T-helper 1 cell (primary cell): Measurements from ENCODE around the gene ACER2.
A peak's percentile ranks its signal among the peaks of the same experiment; 100 is the strongest.
"Not testable (repeated sequence)": the region's sequence is repeated elsewhere in the genome, so short reads cannot be mapped to it uniquely, and the experiment has no call there.

Source experiments
- DNase-seq, 5 donors: peaks; one replicate each; pipeline ENCODE4 v3.0.0-alpha.2; 2012 to 2020
- total RNA-seq, 4 donors: gene quantifications; one replicate each; lab custom pipeline; 2026; lab: John Stamatoyannopoulos, UW

The ACER2 gene
- total RNA-seq: 3.6 to 5.8 (median 4.9) reads per million in 4 donors

DNA sequence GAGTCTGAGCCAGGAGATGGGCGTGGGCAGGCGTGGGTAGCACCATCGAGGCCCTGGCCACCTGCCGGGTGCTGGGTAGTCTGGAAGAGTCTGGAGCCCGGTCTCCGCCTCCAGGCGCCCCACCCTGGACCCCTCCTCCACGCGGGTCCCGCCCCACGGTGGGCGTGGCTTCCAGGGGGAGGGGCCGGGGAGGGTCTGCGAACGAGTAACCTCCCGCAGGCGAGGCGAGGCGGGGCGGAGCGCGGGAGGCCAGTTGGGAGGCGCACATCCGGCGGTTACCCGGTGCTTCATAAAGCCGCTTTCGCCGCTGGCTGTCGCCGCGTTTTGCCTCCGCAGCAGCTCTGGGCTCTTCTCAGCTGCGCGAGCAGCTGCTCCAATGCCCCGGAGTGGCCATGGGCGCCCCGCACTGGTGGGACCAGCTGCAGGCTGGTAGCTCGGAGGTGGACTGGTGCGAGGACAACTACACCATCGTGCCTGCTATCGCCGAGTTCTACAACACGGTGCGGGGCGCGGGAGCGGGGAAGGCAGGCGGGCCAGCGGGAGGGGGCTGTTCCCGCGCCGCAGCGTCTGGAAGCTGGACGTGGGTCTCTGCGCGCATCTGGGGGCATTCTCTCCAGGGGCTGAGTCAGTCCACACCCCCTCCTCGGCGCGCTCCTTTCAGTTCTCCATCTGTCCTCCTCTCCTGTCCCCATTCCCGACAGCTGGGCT, at the start of gene ACER2:
TSS of gene ACER2 (plus strand) at position 317 of the 708 bp plus-strand sequence. CDS start at position 393, 76 bp downstream.
- DNase-seq: peak; percentile 90 to 95 (median 90)

DNA sequence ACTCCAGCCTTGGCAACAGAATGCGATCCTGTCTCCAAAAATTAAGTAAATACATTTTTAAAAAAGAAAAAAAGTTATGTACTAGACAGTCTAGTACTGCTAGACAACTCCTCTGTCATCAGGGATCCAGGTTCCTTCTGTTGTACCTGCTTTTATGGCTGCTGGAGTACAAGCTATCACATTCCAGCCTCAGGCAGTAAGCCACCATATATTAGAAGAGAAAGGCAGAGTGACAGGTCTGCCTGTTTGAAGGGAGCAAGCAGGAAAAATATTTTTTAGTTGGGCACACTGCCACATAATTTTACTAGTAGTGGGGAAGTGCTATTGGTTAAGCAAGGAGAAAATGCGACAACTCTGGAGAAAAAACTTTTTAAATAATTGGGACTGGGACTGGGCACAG, 39.7 kb upstream of the ACER2 start:
- no peak for DNase-seq

DNA sequence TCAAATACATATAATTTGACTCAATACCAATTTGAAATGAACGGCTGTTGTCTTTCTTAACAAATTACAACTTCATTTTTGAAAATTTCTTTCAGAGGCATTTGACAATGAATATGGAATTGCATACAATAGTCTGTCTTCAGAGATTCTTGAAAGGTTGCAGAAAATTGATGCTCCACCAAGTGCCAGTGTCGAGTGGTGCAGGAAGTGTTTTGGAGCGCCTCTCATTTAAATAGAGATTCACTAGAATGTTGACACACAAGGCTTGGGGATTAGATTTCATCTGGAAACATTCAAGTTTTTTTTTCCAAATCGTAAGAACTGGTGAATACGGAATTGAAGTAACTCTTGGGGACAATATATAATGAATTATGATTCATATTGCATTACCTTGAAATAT, 36.9 kb upstream of the ACER2 start:
- DNase-seq: no peak

DNA sequence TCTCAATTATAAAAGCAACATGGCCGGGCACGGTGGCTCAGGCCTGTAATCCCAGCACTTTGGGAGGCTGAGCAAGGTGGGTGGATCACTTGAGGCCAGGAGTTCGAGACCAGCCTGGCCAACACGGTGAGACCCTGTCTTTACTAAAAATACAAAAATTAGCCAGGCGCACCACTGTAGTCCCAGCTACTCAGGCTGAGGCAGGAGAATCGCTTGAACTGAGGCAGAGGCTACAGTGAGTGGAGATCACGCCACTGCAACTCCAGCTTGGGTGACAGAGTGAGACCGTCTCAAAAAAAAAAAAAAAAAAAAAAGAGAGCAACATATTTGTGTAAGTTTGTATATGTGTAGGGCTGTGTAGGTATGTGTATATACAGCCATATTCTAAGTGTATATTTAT, 36.2 kb upstream of the ACER2 start:
- no peak for DNase-seq

DNA sequence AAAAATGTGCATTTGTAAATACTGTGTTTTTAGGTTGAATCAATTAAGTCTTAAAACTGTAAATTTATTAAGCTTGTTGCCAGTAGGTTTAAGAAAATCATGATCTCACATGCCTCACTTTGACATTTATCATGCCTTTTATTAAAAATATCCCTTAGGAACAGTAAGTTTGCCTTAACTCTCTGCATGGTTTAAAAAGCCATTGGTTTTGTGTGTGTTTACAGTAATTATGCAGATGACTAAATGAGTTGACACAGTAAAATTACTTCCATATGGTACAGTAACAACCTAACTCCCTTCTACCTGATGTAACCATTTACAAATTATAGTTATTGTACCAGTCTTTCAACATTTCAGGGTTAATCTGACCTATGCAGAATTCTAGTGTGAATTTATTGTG, 35.3 kb upstream of the ACER2 start:
- DNase-seq: no peak

DNA sequence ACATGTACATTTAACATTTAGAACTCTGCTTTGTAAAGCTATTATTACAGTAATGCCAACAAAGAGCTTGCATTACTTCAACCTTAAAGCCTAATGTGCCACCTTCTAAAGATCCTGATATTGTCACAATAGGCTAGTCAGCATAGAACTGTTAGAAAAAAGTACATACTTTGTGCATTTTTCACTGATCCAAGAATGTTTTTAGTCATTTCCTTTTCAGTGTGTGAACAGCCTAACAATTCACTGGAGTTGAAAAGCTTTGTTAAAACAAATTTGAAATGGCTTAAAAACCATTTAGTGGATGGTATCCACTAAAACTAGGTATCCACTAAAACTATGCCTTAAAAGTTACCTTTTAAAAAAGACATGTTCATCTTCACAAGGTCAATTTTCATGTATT, 33.3 kb upstream of the ACER2 start:
- DNase-seq: no peak

DNA sequence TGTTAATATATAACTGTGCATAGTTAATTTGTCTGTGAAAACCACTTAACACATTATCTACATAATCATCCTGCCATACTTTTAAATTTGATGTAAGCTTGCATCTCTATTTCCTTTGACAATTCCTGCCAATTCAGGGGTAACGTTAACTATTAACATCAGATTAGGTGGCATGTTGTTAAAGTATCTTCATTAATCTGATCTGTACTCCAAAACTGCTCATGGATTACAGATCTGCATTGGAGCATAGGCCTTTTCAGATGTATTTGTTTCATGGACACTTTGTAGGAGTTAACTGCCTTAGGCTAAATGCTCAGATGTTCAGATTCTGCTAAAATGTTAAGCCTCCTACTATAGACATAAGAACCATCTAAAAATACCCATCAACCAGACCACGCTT, 31.9 kb upstream of the ACER2 start:
- no peak for DNase-seq

DNA sequence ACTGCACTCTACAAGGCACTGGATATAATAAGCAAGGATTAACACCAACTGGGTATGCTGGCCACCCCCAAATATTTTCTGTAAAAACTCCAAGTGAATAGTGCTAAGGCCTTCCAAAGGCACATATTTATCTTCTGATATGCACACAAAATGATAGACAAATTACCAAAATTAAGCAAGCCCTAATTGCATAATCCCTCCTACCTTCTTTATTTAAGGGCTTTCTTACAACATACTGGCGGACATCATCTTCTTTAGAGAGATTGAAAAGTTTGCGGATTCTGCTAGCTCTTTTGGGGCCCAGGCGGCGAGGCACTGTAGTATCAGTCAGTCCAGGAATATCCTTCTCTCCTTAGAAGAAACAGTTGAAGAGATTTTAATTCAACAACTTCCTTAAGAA, 30.6 kb upstream of the ACER2 start:
- DNase-seq: no peak

DNA sequence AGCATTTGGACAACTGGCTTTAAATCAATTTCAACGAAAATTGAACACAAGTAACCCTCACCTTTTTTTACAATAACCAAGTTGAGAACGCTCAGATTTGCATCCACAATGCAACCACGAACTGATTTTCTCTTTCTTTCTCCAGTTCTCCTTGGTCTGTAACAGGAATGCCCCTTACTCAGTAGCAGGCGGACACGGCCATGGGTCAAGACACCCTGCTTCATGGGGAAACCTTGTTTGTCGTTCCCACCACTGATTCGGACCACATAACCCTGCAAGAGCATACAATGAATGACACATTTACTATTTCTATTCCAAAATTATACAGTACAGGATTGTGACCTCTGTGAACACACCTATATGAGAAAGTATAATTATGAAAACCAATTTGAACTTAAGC, 30.2 kb upstream of the ACER2 start:
- no peak for DNase-seq

DNA sequence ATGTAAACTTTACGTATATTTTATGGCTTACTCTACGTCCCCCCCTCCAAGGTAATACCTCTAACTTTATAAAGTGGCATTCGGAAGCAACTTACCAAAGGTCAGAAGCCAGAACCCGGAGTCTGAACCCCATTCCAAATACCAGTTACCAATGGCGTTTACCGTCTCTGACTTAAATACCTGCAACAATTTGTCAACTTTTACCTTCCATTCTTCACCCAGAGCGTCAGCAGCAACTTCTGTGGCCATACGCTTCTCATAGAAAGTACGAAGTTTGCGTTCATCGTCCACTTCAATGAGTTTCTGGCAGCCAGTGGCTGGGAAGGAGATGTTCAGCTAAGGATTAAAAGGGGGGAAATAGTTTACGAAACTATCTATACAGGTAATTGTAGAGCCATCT, 29.5 kb upstream of the ACER2 start:
- DNase-seq: no peak

DNA sequence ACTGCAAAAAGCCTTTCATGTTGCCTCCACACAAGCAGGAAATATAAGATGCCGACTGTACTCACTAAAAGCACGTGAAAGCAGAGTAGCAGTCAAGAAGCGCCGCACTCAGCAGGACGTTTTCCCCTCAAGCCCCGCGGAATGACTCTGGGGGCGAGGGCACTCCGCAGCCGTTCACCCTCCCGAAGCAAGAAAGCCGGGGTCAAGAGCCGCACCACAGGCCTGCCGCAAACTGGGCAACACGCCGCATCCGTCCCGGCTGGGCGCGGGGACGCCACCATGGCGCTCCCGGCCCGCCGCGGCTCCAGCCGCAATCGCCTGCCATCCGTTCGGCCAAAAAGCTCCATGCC, 29.1 kb upstream of the ACER2 start:
- peak in 3 of 5 donors; percentile 8 to 44 (median 32) for DNase-seq

DNA sequence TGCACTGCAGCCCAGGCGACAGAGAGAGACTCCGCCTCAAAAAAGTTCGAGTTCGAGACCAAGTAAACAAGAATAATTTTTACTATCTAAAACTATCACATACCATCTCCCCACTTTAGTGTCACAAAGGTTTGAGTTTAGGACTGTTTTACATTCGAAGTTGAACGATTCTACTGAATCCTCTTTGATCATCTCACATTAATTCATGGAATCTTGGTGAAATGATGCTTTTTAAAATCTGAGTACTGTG, 28.1 kb upstream of the ACER2 start:
- no peak for DNase-seq

DNA sequence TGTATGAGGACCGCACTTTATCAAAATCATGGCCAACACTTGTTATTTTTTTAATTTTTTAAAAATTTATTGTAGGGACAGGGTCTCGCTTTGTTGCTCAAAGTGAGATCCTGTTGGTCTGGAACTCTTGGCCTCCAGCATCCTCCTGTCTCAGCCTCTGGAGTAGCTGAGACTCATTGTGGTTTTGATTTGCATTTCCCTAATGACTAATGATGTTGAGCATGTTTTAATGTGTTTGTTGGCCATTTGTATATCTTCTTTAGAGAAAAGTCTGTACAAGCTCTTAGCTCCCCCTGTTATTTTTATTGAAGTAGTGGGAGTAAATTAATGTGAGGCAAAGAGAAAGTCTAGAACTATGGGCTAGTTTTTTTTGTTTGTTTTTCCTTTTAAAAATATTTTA, 27.2 kb upstream of the ACER2 start:
- no peak for DNase-seq

DNA sequence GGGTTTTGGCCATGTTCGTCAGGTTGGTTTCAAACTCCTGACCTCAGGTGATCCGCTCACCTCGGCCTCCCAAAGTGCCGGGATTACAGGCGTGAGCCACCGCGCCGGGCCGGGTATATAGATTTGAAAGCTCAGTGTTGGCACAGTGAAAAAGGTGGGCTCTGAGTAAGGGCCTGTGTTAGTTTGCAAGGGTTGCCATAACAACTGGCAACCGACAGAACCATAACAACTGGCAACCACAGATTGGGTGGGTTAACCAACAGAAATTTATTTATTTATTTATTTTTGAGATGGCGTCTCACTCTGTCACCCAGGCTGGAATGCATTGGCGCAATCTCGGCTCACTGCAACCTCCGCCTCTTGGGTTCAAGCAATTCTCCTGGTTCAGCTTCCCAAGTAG, 23.6 kb upstream of the ACER2 start:
- DNase-seq: not testable (repeated sequence)

DNA sequence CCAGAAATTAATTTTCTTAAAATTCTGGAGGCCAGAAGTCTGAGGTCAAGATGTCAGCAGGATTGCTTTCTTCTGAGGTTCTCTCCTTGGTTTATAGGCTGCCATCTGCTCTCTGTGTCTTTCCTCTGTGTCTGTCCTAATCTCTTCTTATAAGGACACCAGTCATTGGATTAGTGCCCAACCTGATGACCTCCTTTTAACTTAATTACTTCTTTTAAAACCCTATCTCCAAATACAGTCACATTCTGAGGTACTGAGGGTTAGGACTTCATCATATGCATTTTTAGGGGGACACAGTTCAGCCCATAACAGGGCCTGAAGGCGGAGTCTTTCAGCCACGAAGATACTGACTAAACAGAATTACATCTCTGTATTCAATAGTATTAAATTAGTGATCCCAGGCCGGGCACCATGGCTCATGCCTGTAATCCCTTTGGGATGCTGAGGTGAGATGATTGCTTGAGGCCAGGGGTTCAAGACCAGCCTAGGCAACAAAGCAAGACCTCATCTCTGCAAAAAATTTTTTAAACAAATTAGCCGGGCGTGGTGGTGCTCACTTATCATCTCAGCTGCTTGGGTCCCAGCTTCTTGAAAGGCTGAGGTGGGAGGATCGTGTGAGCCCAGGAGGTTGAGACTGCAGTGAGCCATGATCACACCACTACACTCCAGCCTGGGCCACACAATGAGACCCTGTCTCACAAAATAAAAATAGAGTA, 22.9 kb upstream of the ACER2 start:
- DNase-seq: no peak

DNA sequence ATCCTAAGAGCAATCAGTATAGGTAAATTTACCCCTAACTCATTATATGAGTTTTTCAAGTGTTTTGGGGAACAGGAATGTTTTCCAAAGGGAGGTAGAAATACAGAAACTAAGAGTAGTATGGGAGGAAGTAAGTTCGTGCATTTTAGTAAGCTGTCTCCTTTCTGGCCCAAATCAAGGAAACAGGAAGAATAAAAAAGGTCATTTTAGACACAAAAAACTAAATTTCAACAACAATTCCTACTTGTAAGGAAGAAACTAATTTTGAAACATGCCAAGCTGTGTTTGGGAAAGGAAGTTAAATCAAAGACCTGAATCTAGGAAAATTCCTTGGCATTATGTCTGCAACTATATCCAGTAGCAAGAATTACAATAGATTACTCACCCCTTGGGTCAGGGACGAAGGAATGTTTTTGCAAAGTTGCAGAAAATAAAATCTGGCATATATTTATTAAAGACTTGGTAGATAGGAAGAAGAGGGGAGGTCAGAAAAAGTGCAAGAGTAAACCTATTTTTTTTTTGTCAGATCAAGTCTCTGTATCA, 22.2 kb upstream of the ACER2 start:
- no peak for DNase-seq

DNA sequence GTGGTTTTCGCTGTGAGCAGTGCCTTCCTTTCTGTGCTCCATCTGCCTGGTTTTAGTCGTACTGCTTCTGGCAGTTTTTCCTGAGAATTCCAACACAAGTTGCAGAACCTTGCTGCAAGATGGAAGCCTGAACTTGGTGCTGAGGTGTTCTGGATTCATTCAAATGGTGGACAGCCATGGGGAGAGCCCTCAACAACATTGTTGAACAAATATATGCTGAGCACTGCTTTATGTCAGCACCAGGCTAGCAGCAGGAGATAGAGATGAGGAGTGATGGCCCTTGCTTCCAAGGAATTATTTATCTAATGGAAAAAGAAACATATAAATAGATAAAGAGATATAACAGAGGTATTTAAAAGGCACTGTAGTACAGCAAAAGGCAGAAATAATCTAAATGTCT, 21.5 kb upstream of the ACER2 start:
- DNase-seq: no peak

DNA sequence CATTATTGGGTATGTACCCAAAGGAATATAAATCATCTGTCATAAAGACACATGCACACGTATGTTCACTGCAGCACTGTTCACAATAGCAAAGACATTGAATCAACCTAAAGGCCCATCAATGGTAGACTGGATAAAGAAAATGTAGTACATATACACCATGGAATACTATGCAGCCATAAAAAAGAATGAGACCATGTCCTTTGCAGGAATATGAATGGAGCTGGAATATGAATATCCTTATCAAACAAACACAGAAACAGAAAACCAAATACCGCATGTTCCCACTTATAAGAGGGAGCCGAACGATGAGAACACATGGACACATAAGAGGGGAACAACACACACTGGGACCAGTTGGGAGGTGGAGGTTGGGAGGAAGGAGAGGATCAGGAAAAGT, 19.3 kb upstream of the ACER2 start:
- DNase-seq: not testable (repeated sequence)

DNA sequence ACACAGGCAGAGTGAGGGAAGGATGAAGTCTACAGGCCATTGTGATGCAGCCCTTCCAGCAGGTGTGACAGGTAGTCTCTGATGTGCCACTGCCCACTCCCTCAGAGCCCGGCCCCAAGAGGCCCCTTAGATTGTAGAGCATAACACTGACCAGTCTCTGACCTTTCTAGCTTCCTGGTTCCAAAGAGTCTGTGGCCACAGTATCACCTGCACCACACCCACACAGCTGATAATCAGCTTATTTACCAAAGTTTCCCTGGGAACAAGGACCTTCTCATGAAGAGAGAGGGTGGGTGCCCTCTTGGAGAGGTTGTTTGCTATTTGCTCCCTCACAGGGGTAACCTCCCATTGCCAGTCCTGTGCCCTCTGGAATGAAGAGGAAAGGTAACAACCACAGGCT, 11.0 kb upstream of the ACER2 start:
- DNase-seq: no peak

DNA sequence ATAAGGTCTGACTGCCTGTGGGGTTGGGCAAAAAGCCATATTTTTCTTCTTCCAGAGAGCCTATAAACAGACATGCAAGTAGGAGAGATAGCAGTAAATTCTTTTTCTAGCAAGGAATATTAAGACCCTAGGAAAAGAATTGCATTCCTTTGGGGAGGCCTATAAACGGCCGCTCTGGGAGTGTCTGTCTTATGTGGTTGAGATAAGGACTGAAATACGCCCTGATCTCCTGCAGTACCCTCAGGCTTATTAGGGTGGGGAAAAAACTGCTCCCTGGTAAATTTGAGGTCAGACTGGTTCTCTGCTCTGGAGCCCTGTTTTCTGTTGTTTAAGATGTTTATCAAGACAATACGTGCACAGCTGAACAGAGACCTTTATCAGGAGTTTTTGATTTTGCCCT, 5.6 kb upstream of the ACER2 start:
- not testable (repeated sequence) for DNase-seq

DNA sequence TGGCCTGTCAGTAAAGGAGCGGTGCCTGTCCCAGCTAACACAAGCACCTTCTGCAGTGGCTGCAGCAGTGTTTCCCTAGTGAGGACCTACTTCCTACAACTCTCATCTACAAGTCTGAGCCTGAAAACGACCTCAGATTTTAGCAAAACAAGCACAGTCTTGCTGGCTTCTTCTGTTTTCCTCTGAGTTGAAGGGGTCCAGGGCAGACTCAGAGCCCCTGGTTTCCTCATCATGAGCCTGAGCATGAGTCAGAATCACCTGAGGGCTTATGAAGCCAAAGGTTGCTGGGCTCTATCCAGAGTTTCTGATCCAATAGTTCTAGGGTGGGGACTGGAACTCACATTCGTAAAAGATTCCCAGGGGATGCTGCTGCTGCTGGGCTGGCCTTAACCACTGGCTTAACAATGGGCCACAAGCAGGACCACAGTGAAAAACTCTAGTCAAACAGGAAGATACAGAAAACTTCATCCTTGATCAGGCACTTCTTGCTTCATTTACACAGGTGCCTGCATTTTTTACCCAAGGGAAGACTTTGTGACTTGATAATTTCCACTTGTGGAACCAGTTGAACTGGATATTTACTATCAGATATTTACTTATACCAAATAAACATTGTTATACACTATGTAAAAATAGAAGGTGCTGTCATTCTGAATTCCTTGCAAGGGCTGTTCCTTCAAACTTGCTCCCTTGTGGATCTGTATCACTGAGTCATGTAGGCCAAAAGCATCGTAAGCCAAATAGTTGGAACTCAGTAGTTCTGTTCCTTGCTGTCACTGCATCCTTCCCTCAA, 4.3 kb upstream of the ACER2 start:
- no peak for DNase-seq

DNA sequence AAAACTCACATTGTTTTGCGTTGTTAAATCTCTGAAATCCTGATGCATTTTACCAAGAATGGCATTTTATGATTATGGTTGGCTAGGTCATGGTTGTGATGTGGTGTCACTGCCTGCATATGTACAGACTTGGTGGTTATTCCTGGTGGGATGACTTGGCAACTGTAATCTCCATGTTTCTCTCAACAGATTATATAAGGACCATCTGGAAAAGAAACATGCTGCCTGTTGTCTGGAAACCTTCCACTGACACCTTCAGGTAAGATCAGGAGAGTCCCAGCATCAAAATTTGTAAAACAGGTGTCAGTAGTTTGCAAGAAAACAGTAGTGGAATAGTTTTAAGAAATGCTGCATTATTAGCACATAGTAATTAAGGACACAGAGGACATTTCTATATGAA, 3.0 kb upstream of the ACER2 start:
- no peak for DNase-seq

DNA sequence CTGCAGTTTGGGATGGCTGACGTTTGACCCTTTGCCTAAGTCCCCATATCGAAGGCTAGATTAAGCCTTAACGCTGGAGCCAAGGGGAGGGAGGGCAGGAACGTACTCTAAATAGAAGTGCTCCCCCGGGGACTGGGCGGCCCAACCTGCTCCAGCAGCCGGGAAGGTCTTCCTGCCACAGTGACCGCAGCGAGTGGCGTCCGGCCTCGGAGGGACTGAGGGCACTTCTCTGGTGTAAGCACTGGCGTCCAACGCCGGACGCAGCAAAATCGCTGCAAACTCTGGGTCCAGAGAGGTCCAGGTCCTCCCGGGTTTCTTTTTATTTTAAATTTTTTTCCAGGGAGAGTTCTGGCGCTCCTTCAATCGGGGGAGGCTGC, 505 bp upstream of the ACER2 start:
- peak in 1 of 5 donors; percentile 6 for DNase-seq
